GM12878 (cell line): Measurements from ENCODE around the gene NEO1. TPM values are rescaled to one million over a fixed set of nuclear protein-coding genes. Genes with fewer than 3 reads are reported as not detected.
"Not testable (repeated sequence)": the region's sequence is repeated elsewhere in the genome, so short reads cannot be mapped to it uniquely, and the experiment has no call there.

Experiments
- ATAC-seq: fragments of 200-7000 bp; cut with Tn5 transposase; 3 replicates; pipeline ENCODE4 v1.9.1; 2020; ENCODE audit warnings: mild to moderate bottlenecking, moderate library complexity
- BruUV-seq: library from RNA; stranded (reverse); fragments of 400-500 nt; replicated peaks from 2 replicates; lab custom pipeline; 2021; lab: Mats Ljungman, UMichigan
- CTCF ChIA-PET: fragments of 300-600 bp; sonication (Branson Sonifier 250); formaldehyde crosslinking; extraction: SDS; loops from one replicate; lab custom pipeline; 2021; ENCODE audit warnings: inconsistent platforms; lab: Yijun Ruan, JAX
- POLR2A ChIA-PET: fragments of 350-600 bp; formaldehyde crosslinking; extraction: SDS; loops from one replicate; lab custom pipeline; 2021; ENCODE audit warnings: inconsistent platforms; lab: Charles Lee
- RAD21 ChIA-PET: fragments of 300-600 bp; sonication (Branson Sonifier 250); formaldehyde crosslinking; loops from one replicate; lab custom pipeline; 2023; ENCODE audit warnings: antibody characterized with exemption; ENCODE audit not compliant: unreplicated experiment; lab: Charles Lee
- SMC1A ChIA-PET: fragments of 300-600 bp; sonication (Branson Sonifier 250); formaldehyde crosslinking; loops from one replicate; lab custom pipeline; 2023; ENCODE audit not compliant: unreplicated experiment, uncharacterized antibody; lab: Charles Lee
- DNase-seq: peaks from one replicate; pipeline ENCODE4 v3.0.0-alpha.2; 2011; ENCODE audit warnings: low read depth, low spot score
- FAIRE-seq: peaks from 3 replicates; lab custom pipeline; 2011; peaks lifted over from hg19 to GRCh38; lab: Jason Lieb, UNC
- H2AFZ ChIP-seq: 2 replicates; pipeline ENCODE4 v1.6.0; 2011; ENCODE audit warnings: low read depth, low read length, control low read depth; ENCODE audit not compliant: control insufficient read depth
- H3K27ac ChIP-seq: 2 replicates; pipeline ENCODE4 v1.5.1; 2011; ENCODE audit warnings: control low read depth; ENCODE audit not compliant: control insufficient read depth, insufficient read depth
- H3K27me3 ChIP-seq, 2 experiments: replicated peaks in 1 of 2; 2 replicates each; pipeline versions ENCODE4 v1.6.0 to v1.6.1; 2011; ENCODE audit warnings: low read length in 1 of 2; ENCODE audit not compliant: control insufficient read depth in 2 of 2, insufficient read depth in 2 of 2
- H3K36me3 ChIP-seq, 2 experiments: 2 replicates each; pipeline ENCODE4 v1.5.1; 2011; ENCODE audit warnings: low read length in 1 of 2; ENCODE audit not compliant: control insufficient read depth in 2 of 2, insufficient read depth in 2 of 2
- H3K4me1 ChIP-seq: 2 replicates; pipeline ENCODE4 v1.6.1; 2011; ENCODE audit warnings: mild to moderate bottlenecking, low read length, moderate library complexity, mixed read lengths; ENCODE audit not compliant: control insufficient read depth, insufficient read depth
- H3K4me2 ChIP-seq: 2 replicates; pipeline ENCODE4 v1.6.0; 2011; ENCODE audit warnings: control low read depth; ENCODE audit not compliant: control insufficient read depth, insufficient read depth
- H3K4me3 ChIP-seq: fragments of 200-600 bp; sonication (generic); 2 replicates; pipeline ENCODE4 v1.5.1; 2016
- H3K79me2 ChIP-seq: 2 replicates; pipeline ENCODE4 v1.6.0; 2011; ENCODE audit warnings: low read length; ENCODE audit not compliant: control insufficient read depth, insufficient read depth
- H3K9ac ChIP-seq: 2 replicates; pipeline ENCODE4 v1.8.0; 2011; ENCODE audit warnings: low read length, control low read depth, mixed read lengths; ENCODE audit not compliant: control insufficient read depth, insufficient read depth
- H3K9me3 ChIP-seq: replicated peaks from 3 replicates; pipeline ENCODE4 v1.5.1; 2011; ENCODE audit warnings: mild to moderate bottlenecking, low read length; ENCODE audit not compliant: control insufficient read depth, insufficient read depth
- H4K20me1 ChIP-seq: 2 replicates; pipeline ENCODE4 v1.6.0; 2011; ENCODE audit not compliant: control insufficient read depth, insufficient read depth
- BRCA1 ChIP-seq: IDR thresholded peaks from 2 replicates; pipeline ENCODE4 v1.6.1; 2011; ENCODE audit warnings: low read depth, low read length, improper control_type of control experiment
- E2F8 ChIP-seq: fragments of 450-650 bp; IDR thresholded peaks from 2 replicates; pipeline ENCODE4 v1.6.1; 2018; ENCODE audit warnings: mild to moderate bottlenecking, low read depth, moderate library complexity; ENCODE audit not compliant: partially characterized antibody
- MTA3 ChIP-seq: IDR thresholded peaks from 2 replicates; pipeline ENCODE4 v1.6.1; 2012; ENCODE audit warnings: low read length, inconsistent platforms, borderline replicate concordance
- NFYA ChIP-seq: IDR thresholded peaks from 2 replicates; pipeline ENCODE4 v1.6.1; 2011; ENCODE audit warnings: low read depth, mild to moderate bottlenecking, low read length, improper control_type of control experiment, borderline replicate concordance
- PAX5 ChIP-seq: IDR thresholded peaks from 2 replicates; pipeline ENCODE4 v1.6.1; 2011; ENCODE audit warnings: low read depth, low read length, borderline replicate concordance
- RAD21 ChIP-seq: IDR thresholded peaks from 2 replicates; pipeline ENCODE4 v1.6.1; 2011; ENCODE audit warnings: mild to moderate bottlenecking, low read depth, low read length, moderate library complexity; ENCODE audit not compliant: insufficient read depth
- SMAD1 ChIP-seq: fragments of 450-650 bp; IDR thresholded peaks from 2 replicates; pipeline ENCODE4 v1.6.1; 2018; ENCODE audit warnings: mild to moderate bottlenecking, low read depth; ENCODE audit not compliant: partially characterized antibody
- SMAD5 ChIP-seq: IDR thresholded peaks from 2 replicates; pipeline ENCODE4 v1.6.1; 2016; ENCODE audit warnings: antibody characterized with exemption, low read depth
- STAT1 ChIP-seq: fragments of 450-650 bp; conservative IDR thresholded peaks from 2 replicates; pipeline ENCODE4 v1.6.1; 2014; ENCODE audit warnings: antibody characterized with exemption, mild to moderate bottlenecking
- ZBTB11 ChIP-seq: fragments of 450-650 bp; formaldehyde crosslinking; IDR thresholded peaks from 2 replicates; pipeline ENCODE4 v1.5.0; 2022; ENCODE audit warnings: mild to moderate bottlenecking, missing genetic modification characterization
- WGBS: methylation state at CpG from one replicate; pipeline ENCODE4 v1.1.6; 2016; ENCODE audit warnings: low lambda C conversion rate; ENCODE audit not compliant: insufficient replicate concordance, insufficient coverage; ENCODE audit errors: missing lambda C conversion rate; 5-methylcytosine and 5-hydroxymethylcytosine counted together
- in situ Hi-C: fragments of 300-500 bp; cut with MboI; formaldehyde crosslinking; loops from 9 replicates; pipeline ENCODE4 v1.14.3; 2018; ENCODE audit warnings: mixed read lengths
- intact Hi-C: fragments of 100-400 bp; cut with micrococcal nuclease; formaldehyde crosslinking; loops from one replicate; pipeline ENCODE4 v1.14.2; 2022; ENCODE audit not compliant: unreplicated experiment
- polyA plus RNA-seq, 11 experiments: library from polyadenylated mRNA; depleted of rRNA in 4 of 11; unstranded in 6 of 11; stranded (reverse) in 5 of 11; fragments of >200 nt; fragmentation: Nextera tagmentation in 4 of 11; fragmentation: Illumina TruSeq in 1 of 11; extraction: Ambion mirVana in 4 of 11; extraction: Trizol in 1 of 11; gene quantifications; 1 replicate in 1 of 11; 2 replicates in 10 of 11; pipeline versions ENCODE4 v1.2.1 to v1.2.3, GENCODE V29; 2011 to 2016; ENCODE audit warnings: inconsistent platforms in 2 of 11, missing spikeins in 2 of 11, low read depth in 1 of 11
- total RNA-seq, 4 experiments: library from RNA; depleted of rRNA in 3 of 4; stranded (reverse); fragments of >200 nt in 3 of 4; fragmentation: Illumina TruSeq in 1 of 4; extraction: Trizol in 1 of 4; gene quantifications; 2 replicates each; pipeline versions ENCODE4 v1.2.1 to v1.2.3, GENCODE V29; 2013 to 2021

NEO1 gene
- total and polyA plus RNA-seq, 10 of the 15 experiments (the other 5 are each of a cell fraction or from before 2014, with no cell fraction given): 0.03 to 2.0 (median 0.32) TPM

GRCh38 chr15:73298522-73299245 is 246.4 kb downstream of the NEO1 start (continued):
- TF ChIP-seq ZBTB11 (CRISPR knock-in tag) (no peak), RAD21 (no peak), SMAD1 (no peak), NFYA (no peak), MTA3 (no peak), PAX5 (no peak), STAT1 (no peak), E2F8 (no peak), SMAD5 (no peak), BRCA1 (no peak)

GRCh38 chr15:73300286-73300685 is 248.0 kb downstream of the NEO1 start:
- CTCF ChIA-PET: interaction anchor here (1.5 kb wide), 1 partner anchor 59 kb away, joined by 4 read pairs; no protein-coding TSS in a partner anchor
- H3K36me3 ChIP-seq, H4K20me1 ChIP-seq, BruUV-seq, H3K9ac ChIP-seq, FAIRE-seq, H3K27ac ChIP-seq, H3K27me3 ChIP-seq, H3K79me2 ChIP-seq, SMC1A ChIA-PET, intact Hi-C loops, H3K4me3 ChIP-seq, DNase-seq, H3K4me1 ChIP-seq, H3K4me2 ChIP-seq, POLR2A ChIA-PET, H3K9me3 ChIP-seq, RAD21 ChIA-PET, H2AFZ ChIP-seq, ATAC-seq: not testable (repeated sequence)
- 55% methylated on average over 11 of the region's 11 CpGs for WGBS
- in situ Hi-C loops: loop anchor here (10.0 kb wide), 1 partner anchor 395 kb away; no protein-coding TSS in a partner anchor
